Cerebellar nuclear complex (tissue), 1 donor: ENCODE measurements around the gene ST7L.
"Not testable (repeated sequence)": the region's sequence is repeated elsewhere in the genome, so short reads cannot be mapped to it uniquely, and the experiment has no call there.

Experiments used
- DNase-seq, 2 experiments: peaks; one replicate each; lab custom pipeline; 2025; lab: John Stamatoyannopoulos, UW

ST7L gene

GRCh38 chr1:112492076-112492475 is 126.9 kb downstream of the ST7L start:
- DNase-seq: no peak

DNA sequence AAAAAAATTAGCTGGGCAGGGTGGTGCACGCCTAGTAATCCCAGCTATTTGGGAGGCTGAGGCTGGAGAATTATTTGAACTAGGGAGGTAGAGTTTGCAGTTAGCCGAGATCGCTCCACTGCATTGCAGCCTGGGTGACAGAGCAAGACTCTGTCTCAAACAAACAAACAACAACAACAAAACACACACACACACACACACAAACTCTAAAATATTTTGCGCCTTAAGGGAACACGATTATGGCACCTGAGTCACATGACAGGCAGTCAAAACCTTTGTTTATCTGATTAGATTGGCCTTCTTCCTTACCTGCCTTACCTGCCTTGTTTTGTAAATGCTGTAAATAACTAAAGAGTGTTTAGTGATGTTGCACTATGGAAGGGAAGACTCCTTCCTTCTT is 130.8 kb downstream of the ST7L start:
- DNase-seq: no peak

GRCh38 chr1:112487686-112488085 is 131.3 kb downstream of the ST7L start:
- DNase-seq: not testable (repeated sequence)

GRCh38 chr1:112486063-112486462 is 132.9 kb downstream of the ST7L start:
- not testable (repeated sequence) for DNase-seq

DNA sequence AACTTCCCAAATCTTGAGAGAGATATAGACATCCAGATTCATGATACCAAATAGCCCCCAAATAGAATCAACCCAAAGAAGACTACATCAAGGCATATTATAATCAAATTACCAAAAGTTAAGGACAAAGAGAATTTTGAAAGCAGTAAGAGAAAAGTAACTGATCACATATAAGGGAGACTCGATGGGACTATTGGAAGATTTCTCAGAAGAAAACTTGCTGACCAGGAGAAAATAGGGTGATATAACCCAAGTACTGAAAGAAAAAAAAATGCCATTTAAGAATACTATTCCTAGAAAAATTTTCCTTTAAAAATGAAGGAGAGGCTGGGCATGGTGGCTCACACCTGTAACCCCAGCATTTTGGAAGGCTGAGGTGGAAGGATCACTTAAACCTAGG is 140.6 kb downstream of the ST7L start:
- DNase-seq: no peak

- DNase-seq: no peak
Observed at GRCh38 chr1:112477550-112477949, 141.4 kb downstream of the ST7L start.
